GM12864 (cell line): ENCODE data around the gene PRAMEF11.
"Not testable (repeated sequence)": the region's sequence is repeated elsewhere in the genome, so short reads cannot be mapped to it uniquely, and the experiment has no call there.

Source experiments
- DNase-seq: peaks from one replicate; pipeline ENCODE4 v3.0.0-alpha.2; 2011; ENCODE audit warnings: low read depth
- H3K4me3 ChIP-seq: 2 replicates; pipeline ENCODE4 v1.5.1; 2011; ENCODE audit warnings: mild to moderate bottlenecking, low read depth, low read length, control low read depth
- CTCF ChIP-seq: IDR thresholded peaks from 2 replicates; pipeline ENCODE4 v1.5.1; 2011; ENCODE audit warnings: low read depth, mild to moderate bottlenecking, moderate library complexity, low read length, control low read depth, inconsistent platforms; ENCODE audit errors: missing control alignments

Gene PRAMEF11

GRCh38 chr1:12809933-12810332 is 21.3 kb downstream of the PRAMEF11 start:
- H3K4me3 ChIP-seq = no peak overlapping the region
- TF ChIP-seq CTCF = no peak
- no peak for DNase-seq

GRCh38 chr1:12799730-12800129 is 31.5 kb downstream of the PRAMEF11 start:
- no peak for DNase-seq
- H3K4me3 ChIP-seq = no peak overlapping the region
- TF ChIP-seq CTCF = no peak

GRCh38 chr1:12798911-12799310 is 32.3 kb downstream of the PRAMEF11 start:
- TF ChIP-seq CTCF = no peak
- DNase-seq = no peak
- no peak overlapping the region for H3K4me3 ChIP-seq

- H3K4me3 ChIP-seq, DNase-seq: not testable (repeated sequence)
Measured at GRCh38 chr1:12791097-12791496, 40.1 kb downstream of the PRAMEF11 start, which contains the start of gene PRAMEF1. Gene PRAMEF1, plus strand, starts transcription at chr1:12791397. Its CDS starts 1,831 bp downstream, at chr1:12793228.

- not testable (repeated sequence) for DNase-seq
Measured at GRCh38 chr1:12784729-12785128, 46.5 kb downstream of the PRAMEF11 start.

GRCh38 chr1:12783783-12784182 is 47.4 kb downstream of the PRAMEF11 start:
- TF ChIP-seq CTCF = peak; percentile 11
- DNase-seq, H3K4me3 ChIP-seq: not testable (repeated sequence)

More at GRCh38 chr1:12784729-12785128, 46.5 kb downstream of the PRAMEF11 start:
- not testable (repeated sequence) for H3K4me3 ChIP-seq

- DNase-seq, H3K4me3 ChIP-seq: not testable (repeated sequence)
Measured at GRCh38 chr1:12781488-12781887, 49.7 kb downstream of the PRAMEF11 start.

- no peak for DNase-seq
- TF ChIP-seq CTCF = no peak
- no peak overlapping the region for H3K4me3 ChIP-seq
Measured at GRCh38 chr1:12778907-12779306, 52.3 kb downstream of the PRAMEF11 start.

GRCh38 chr1:12778061-12778460 is 53.1 kb downstream of the PRAMEF11 start:
- no peak overlapping the region for H3K4me3 ChIP-seq
- no peak for TF ChIP-seq CTCF
- DNase-seq = no peak
